ENCODE results near the gene INMT.

DNA sequence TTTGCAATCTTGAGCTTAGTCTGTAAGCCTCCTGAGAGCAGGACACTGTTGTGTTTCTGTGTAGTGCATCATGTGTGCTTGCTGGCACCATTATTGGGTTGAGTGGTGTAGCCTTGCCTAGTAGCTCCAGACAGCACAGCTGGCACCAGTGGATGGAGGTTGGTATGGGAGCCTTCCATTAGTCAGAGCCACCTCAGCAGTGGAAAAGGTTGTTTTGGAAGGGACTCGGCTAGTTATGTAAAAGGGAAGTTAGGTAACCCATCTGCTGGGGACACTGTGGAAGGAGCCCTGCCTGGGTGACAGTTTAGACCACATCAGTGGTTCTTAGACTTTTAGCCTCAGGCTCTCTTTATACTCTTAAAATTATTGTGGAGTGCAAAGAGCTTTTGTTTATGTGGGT, 35.6 kb downstream of the INMT start:
- TF ChIP-seq, protein P1, sequence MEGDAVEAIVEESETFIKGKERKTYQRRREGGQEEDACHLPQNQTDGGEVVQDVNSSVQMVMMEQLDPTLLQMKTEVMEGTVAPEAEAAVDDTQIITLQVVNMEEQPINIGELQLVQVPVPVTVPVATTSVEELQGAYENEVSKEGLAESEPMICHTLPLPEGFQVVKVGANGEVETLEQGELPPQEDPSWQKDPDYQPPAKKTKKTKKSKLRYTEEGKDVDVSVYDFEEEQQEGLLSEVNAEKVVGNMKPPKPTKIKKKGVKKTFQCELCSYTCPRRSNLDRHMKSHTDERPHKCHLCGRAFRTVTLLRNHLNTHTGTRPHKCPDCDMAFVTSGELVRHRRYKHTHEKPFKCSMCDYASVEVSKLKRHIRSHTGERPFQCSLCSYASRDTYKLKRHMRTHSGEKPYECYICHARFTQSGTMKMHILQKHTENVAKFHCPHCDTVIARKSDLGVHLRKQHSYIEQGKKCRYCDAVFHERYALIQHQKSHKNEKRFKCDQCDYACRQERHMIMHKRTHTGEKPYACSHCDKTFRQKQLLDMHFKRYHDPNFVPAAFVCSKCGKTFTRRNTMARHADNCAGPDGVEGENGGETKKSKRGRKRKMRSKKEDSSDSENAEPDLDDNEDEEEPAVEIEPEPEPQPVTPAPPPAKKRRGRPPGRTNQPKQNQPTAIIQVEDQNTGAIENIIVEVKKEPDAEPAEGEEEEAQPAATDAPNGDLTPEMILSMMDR (conservative IDR thresholded peaks at IDR 0.05; ENCODE audit: low read depth in 2 of 2) = no peak
- TF ChIP-seq EZH2 (IDR thresholded peaks at IDR 0.05; ENCODE audit: low read depth, unreplicated experiment) = no peak
- TF ChIP-seq POLR2AphosphoS5 (IDR thresholded peaks at IDR 0.05; ENCODE audit: low read depth) = no peak

Data from GM23338 (cell line).